Body of pancreas (tissue), 4 donors: ENCODE data around the gene CELSR3. TPM values are rescaled to one million over a fixed set of nuclear protein-coding genes. Genes with fewer than 3 reads are reported as not detected.

Experiments
- ATAC-seq: fragments of 150-250 bp; one replicate; pipeline ENCODE4 v1.9.1; 2016
- DNase-seq, 4 donors: peaks; one replicate each; pipeline ENCODE4 v3.0.0-alpha.2; 2019
- H3K27ac ChIP-seq, 4 donors: fragments of 200-600 bp; sonication (generic); 1 replicate in 3 of 4; 2 replicates in 1 of 4; pipeline versions ENCODE4 v1.5.1 to v1.6.1; 2016 to 2019; ENCODE audit warnings: mild to moderate bottlenecking in 1 of 4, mixed read lengths in 1 of 4, moderate library complexity in 1 of 4
- H3K27me3 ChIP-seq, 2 donors: fragments of 200-600 bp; sonication (generic); one replicate each; pipeline ENCODE4 v1.6.0; 2016; ENCODE audit warnings: mild to moderate bottlenecking in 1 of 2
- H3K36me3 ChIP-seq, 2 donors: fragments of 200-600 bp; sonication (generic); replicated peaks in 1 of 2; 2 replicates each; pipeline ENCODE4 v1.5.1; 2016; ENCODE audit warnings: low read depth in 2 of 2; ENCODE audit not compliant: insufficient read depth in 1 of 2
- H3K4me1 ChIP-seq: fragments of 200-600 bp; sonication (generic); one replicate; pipeline ENCODE4 v1.6.0; 2016
- H3K4me3 ChIP-seq, 2 donors: fragments of 200-600 bp; sonication (generic); 1 replicate in 1 of 2; 2 replicates in 1 of 2; pipeline ENCODE4 v1.5.1; 2016 to 2019
- H3K9me3 ChIP-seq, 3 donors: fragments of 200-600 bp; sonication (generic); 1 replicate in 2 of 3; 2 replicates in 1 of 3; pipeline ENCODE4 v1.5.1; 2016
- CTCF ChIP-seq, 7 experiments: fragments of 450-650 bp in 4 of 7; fragments of 200-600 bp in 3 of 7; sonication (generic) in 3 of 7; IDR thresholded peaks; one replicate each; pipeline ENCODE4 v1.5.1; 2016 to 2019; ENCODE audit warnings: antibody characterized with exemption in 7 of 7
- POLR2A ChIP-seq, 3 donors: fragments of 450-650 bp; IDR thresholded peaks; one replicate each; pipeline ENCODE4 v1.6.1; 2016; ENCODE audit warnings: antibody characterized with exemption in 3 of 3, mild to moderate bottlenecking in 2 of 3
- WGBS, 2 donors: methylation state at CpG; one replicate each; pipeline ENCODE4 v1.1.5; 2017; 5-methylcytosine and 5-hydroxymethylcytosine counted together
- intact Hi-C: fragments of 100-400 bp; cut with DNase I; formaldehyde crosslinking; loops from one replicate; pipeline ENCODE4 v1.15.1; 2023
- total RNA-seq, 2 donors: library from RNA; depleted of rRNA; stranded (reverse); fragments of >200 nt; gene quantifications; one replicate each; pipeline ENCODE4 v1.1.0, GENCODE V29; 2016

Gene CELSR3
- total RNA-seq, 2 donors from 2014 or later = 0.66 to 2.6 TPM

- H3K36me3 ChIP-seq = no peaks in the 10 kb centered on the region
- TF ChIP-seq CTCF (IDR thresholded peaks at IDR 0.05) (no peak), POLR2A (IDR thresholded peaks at IDR 0.05) (no peak)
- 64 to 68% methylated on average over 3 of the region's 3 CpGs for WGBS, 2 donors
- no peak overlapping the region for H3K27ac ChIP-seq
- no peaks in the 10 kb centered on the region for H3K27me3 ChIP-seq
- intact Hi-C loops = no loop called here
- no peak for DNase-seq
- ATAC-seq = no peak
- H3K4me1 ChIP-seq = peaks cover 15% of the 10 kb centered on the region
- peaks cover 0 to 7% (median 0%) of the 10 kb centered on the region in 3 donors for H3K9me3 ChIP-seq
- H3K4me3 ChIP-seq = no peak overlapping the region
Measured at GRCh38 chr3:48614044-48614443, 48.6 kb downstream of the CELSR3 start.

GRCh38 chr3:48612309-48612708, 50.4 kb downstream of the CELSR3 start:
- 43 to 55% methylated on average over 1 of the region's 1 CpG for WGBS, 2 donors
- intact Hi-C loops = no loop called here

GRCh38 chr3:48609088-48610005, 53.3 kb downstream of the CELSR3 start, which contains the start of gene UQCRC1:
Gene UQCRC1, minus strand, starts transcription at chr3:48609646. Its CDS starts 26 bp downstream, at chr3:48609620.
- WGBS, 2 donors = 1 to 3% methylated on average over 11 to 85 of the region's 86 CpGs
- Histone ChIP-seq H3K27ac (peak within 1 kb of the TSS; percentile 20 to 86 (median 82)), H3K9me3 (no peaks in the 10 kb centered on the region), H3K27me3 (no peaks in the 10 kb centered on the region), H3K36me3 (peaks cover 6 to 10% of the 10 kb centered on the region in 2 donors), H3K4me1 (peaks cover 16% of the 10 kb centered on the region), H3K4me3 (peak within 1 kb of the TSS; percentile 67 to 99)
- ATAC-seq (peak; percentile 100), DNase-seq (peak; percentile 93 to 95 (median 94))
- peak; percentile 50 to 96 (median 88) for TF ChIP-seq CTCF (IDR thresholded peaks at IDR 0.05)
- TF ChIP-seq POLR2A (IDR thresholded peaks at IDR 0.05) = peak; percentile 63 to 89 (median 84)
- intact Hi-C loops = no loop called here

More at GRCh38 chr3:48612309-48612708, 50.4 kb downstream of the CELSR3 start:
- ATAC-seq (no peak), DNase-seq (no peak)
- peaks cover 0 to 5% (median 0%) of the 10 kb centered on the region in 3 donors for H3K9me3 ChIP-seq
- H3K27me3 ChIP-seq = no peaks in the 10 kb centered on the region
- no peak overlapping the region for H3K27ac ChIP-seq
- H3K4me3 ChIP-seq = no peak overlapping the region
- no peak for TF ChIP-seq POLR2A (IDR thresholded peaks at IDR 0.05)
- TF ChIP-seq CTCF (IDR thresholded peaks at IDR 0.05) = no peak
- no peaks in the 10 kb centered on the region for H3K36me3 ChIP-seq
- peaks cover 16% of the 10 kb centered on the region for H3K4me1 ChIP-seq

GRCh38 chr3:48607519-48607918, 55.2 kb downstream of the CELSR3 start:
- Histone ChIP-seq H3K4me3 (no peak overlapping the region), H3K4me1 (peaks cover 16% of the 10 kb centered on the region), H3K27me3 (no peaks in the 10 kb centered on the region), H3K9me3 (no peaks in the 10 kb centered on the region), H3K27ac (no peak overlapping the region), H3K36me3 (peaks cover 10 to 26% of the 10 kb centered on the region in 2 donors)
- intact Hi-C loops = no loop called here
- DNase-seq = peak in 1 of 4 donors; percentile 23
- 85 to 96% methylated on average over 5 of the region's 5 CpGs for WGBS, 2 donors
- no peak for ATAC-seq
- TF ChIP-seq POLR2A (IDR thresholded peaks at IDR 0.05) (no peak), CTCF (IDR thresholded peaks at IDR 0.05) (no peak)
